ENCODE results near the gene KCNC1. TPM values are rescaled to one million over a fixed set of nuclear protein-coding genes. Genes with fewer than 3 reads are reported as not detected.

The KCNC1 gene
- total and polyA plus RNA-seq, 7 experiments from 2014 or later, result not detected

GRCh38 chr11:17773674-17774073, 39.1 kb downstream of the KCNC1 start:
- ATAC-seq (no peak), DNase-seq (no peak)
- no peak overlapping the region for H3K4me3 ChIP-seq (ENCODE audit: low read length)
- no peaks in the 10 kb centered on the region for H3K9me3 ChIP-seq (ENCODE audit: control insufficient read depth in 2 of 3, low read length in 3 of 3)
- H3K27me3 ChIP-seq (ENCODE audit: control insufficient read depth in 2 of 2, insufficient read depth in 2 of 2, low read length in 2 of 2), result no peaks in the 10 kb centered on the region
- H3K36me3 ChIP-seq (ENCODE audit: control insufficient read depth in 2 of 3, insufficient read depth in 3 of 3, low read length in 3 of 3), result no peaks in the 10 kb centered on the region
- H3K36me3 Mint-ChIP-seq, result no peaks in the 10 kb centered on the region
- no peak overlapping the region for H3K4me3 Mint-ChIP-seq
- H3K4me1 ChIP-seq (ENCODE audit: control insufficient read depth in 2 of 2, insufficient read depth in 2 of 2, low read length in 2 of 2), result no peaks in the 10 kb centered on the region
- no peak overlapping the region for H3K27ac Mint-ChIP-seq
- H3K27ac ChIP-seq (ENCODE audit: low read depth, low read length), result no peak overlapping the region
- ChIA-PET POLR2A (no interaction called here), CTCF (no interaction called here)
- H3K9me3 Mint-ChIP-seq, result no peaks in the 10 kb centered on the region
- no peaks in the 10 kb centered on the region for H3K4me1 Mint-ChIP-seq
- intact Hi-C loops (cut with micrococcal nuclease), result no loop called here
- no peaks in the 10 kb centered on the region for H3K27me3 Mint-ChIP-seq

GRCh38 chr11:17774232-17775034, 39.9 kb downstream of the KCNC1 start:
- ATAC-seq (no peak), DNase-seq (no peak)
- H3K4me1 Mint-ChIP-seq, result no peaks in the 10 kb centered on the region
- H3K36me3 ChIP-seq (ENCODE audit: control insufficient read depth in 2 of 3, insufficient read depth in 3 of 3, low read length in 3 of 3), result no peaks in the 10 kb centered on the region
- POLR2A ChIA-PET, result no interaction called here
- no peak overlapping the region for H3K27ac ChIP-seq (ENCODE audit: low read depth, low read length)
- intact Hi-C loops (cut with micrococcal nuclease), result no loop called here
- no peaks in the 10 kb centered on the region for H3K27me3 Mint-ChIP-seq
- H3K27ac Mint-ChIP-seq, result no peak overlapping the region
- H3K9me3 ChIP-seq (ENCODE audit: control insufficient read depth in 2 of 3, low read length in 3 of 3), result no peaks in the 10 kb centered on the region
- CTCF ChIA-PET, result interaction anchor here (0.5 kb wide), 1 partner anchor 120 kb away, joined by 3 read pairs; no protein-coding TSS in a partner anchor
- H3K4me3 ChIP-seq (ENCODE audit: low read length), result no peak overlapping the region
- no peaks in the 10 kb centered on the region for H3K36me3 Mint-ChIP-seq
- H3K27me3 ChIP-seq (ENCODE audit: control insufficient read depth in 2 of 2, insufficient read depth in 2 of 2, low read length in 2 of 2), result no peaks in the 10 kb centered on the region
- H3K4me3 Mint-ChIP-seq, result no peak overlapping the region
- no peaks in the 10 kb centered on the region for H3K4me1 ChIP-seq (ENCODE audit: control insufficient read depth in 2 of 2, insufficient read depth in 2 of 2, low read length in 2 of 2)
- no peaks in the 10 kb centered on the region for H3K9me3 Mint-ChIP-seq

GRCh38 chr11:17775035-17775348, 40.4 kb downstream of the KCNC1 start:
- no peaks in the 10 kb centered on the region for H3K36me3 ChIP-seq (ENCODE audit: control insufficient read depth in 2 of 3, insufficient read depth in 3 of 3, low read length in 3 of 3)
- no peaks in the 10 kb centered on the region for H3K9me3 ChIP-seq (ENCODE audit: control insufficient read depth in 2 of 3, low read length in 3 of 3)
- no peaks in the 10 kb centered on the region for H3K27me3 Mint-ChIP-seq
- no peaks in the 10 kb centered on the region for H3K36me3 Mint-ChIP-seq
- intact Hi-C loops (cut with micrococcal nuclease), result no loop called here
- ATAC-seq, result no peak
- H3K4me3 ChIP-seq (ENCODE audit: low read length), result no peak overlapping the region
- H3K4me1 Mint-ChIP-seq, result no peaks in the 10 kb centered on the region
- no peaks in the 10 kb centered on the region for H3K4me1 ChIP-seq (ENCODE audit: control insufficient read depth in 2 of 2, insufficient read depth in 2 of 2, low read length in 2 of 2)
- ChIA-PET CTCF (interaction anchor here (0.5 to 0.6 kb wide), 2 partner anchors 72 to 120 kb away, joined by 3 read pairs; no protein-coding TSS in a partner anchor), POLR2A (no interaction called here)
- no peaks in the 10 kb centered on the region for H3K27me3 ChIP-seq (ENCODE audit: control insufficient read depth in 2 of 2, insufficient read depth in 2 of 2, low read length in 2 of 2)
- H3K4me3 Mint-ChIP-seq, result no peak overlapping the region
- no peak overlapping the region for H3K27ac Mint-ChIP-seq
- no peak for DNase-seq
- no peaks in the 10 kb centered on the region for H3K9me3 Mint-ChIP-seq
- no peak overlapping the region for H3K27ac ChIP-seq (ENCODE audit: low read depth, low read length)

- intact Hi-C loops (cut with micrococcal nuclease), result no loop called here
- Histone ChIP-seq H3K36me3 (ENCODE audit: control insufficient read depth in 2 of 3, insufficient read depth in 3 of 3, low read length in 3 of 3) (no peaks in the 10 kb centered on the region), H3K9me3 (ENCODE audit: control insufficient read depth in 2 of 3, low read length in 3 of 3) (no peaks in the 10 kb centered on the region), H3K4me1 (ENCODE audit: control insufficient read depth in 2 of 2, insufficient read depth in 2 of 2, low read length in 2 of 2) (no peaks in the 10 kb centered on the region), H3K27ac (ENCODE audit: low read depth, low read length) (no peak overlapping the region), H3K4me3 (ENCODE audit: low read length) (no peak overlapping the region), H3K27me3 (ENCODE audit: control insufficient read depth in 2 of 2, insufficient read depth in 2 of 2, low read length in 2 of 2) (no peaks in the 10 kb centered on the region)
- ChIA-PET POLR2A (no interaction called here), CTCF (interaction anchor here (0.6 kb wide), 1 partner anchor 73 kb away, joined by 3 read pairs; no protein-coding TSS in a partner anchor)
- Mint-ChIP-seq H3K36me3 (no peaks in the 10 kb centered on the region), H3K27ac (no peak overlapping the region), H3K27me3 (no peaks in the 10 kb centered on the region), H3K4me3 (no peak overlapping the region), H3K4me1 (no peaks in the 10 kb centered on the region), H3K9me3 (no peaks in the 10 kb centered on the region)
- DNase-seq, result no peak
- no peak for ATAC-seq
These were observed 41.1 kb downstream of the KCNC1 start for GRCh38 chr11:17775507-17776211.

- H3K36me3 Mint-ChIP-seq, result no peaks in the 10 kb centered on the region
- CTCF ChIA-PET, result no interaction called here
- no peak overlapping the region for H3K27ac ChIP-seq (ENCODE audit: low read depth, low read length)
- no peaks in the 10 kb centered on the region for H3K4me1 Mint-ChIP-seq
- H3K9me3 Mint-ChIP-seq, result no peaks in the 10 kb centered on the region
- DNase-seq, result no peak
- H3K27me3 ChIP-seq (ENCODE audit: control insufficient read depth in 2 of 2, insufficient read depth in 2 of 2, low read length in 2 of 2), result no peaks in the 10 kb centered on the region
- intact Hi-C loops (cut with micrococcal nuclease), result no loop called here
- POLR2A ChIA-PET, result no interaction called here
- no peaks in the 10 kb centered on the region for H3K27me3 Mint-ChIP-seq
- H3K4me1 ChIP-seq (ENCODE audit: control insufficient read depth in 2 of 2, insufficient read depth in 2 of 2, low read length in 2 of 2), result no peaks in the 10 kb centered on the region
- H3K36me3 ChIP-seq (ENCODE audit: control insufficient read depth in 2 of 3, insufficient read depth in 3 of 3, low read length in 3 of 3), result no peaks in the 10 kb centered on the region
- no peaks in the 10 kb centered on the region for H3K9me3 ChIP-seq (ENCODE audit: control insufficient read depth in 2 of 3, low read length in 3 of 3)
- no peak overlapping the region for H3K4me3 Mint-ChIP-seq
- ATAC-seq, result no peak
- H3K27ac Mint-ChIP-seq, result no peak overlapping the region
- H3K4me3 ChIP-seq (ENCODE audit: low read length), result no peak overlapping the region
These were observed 41.8 kb downstream of the KCNC1 start for GRCh38 chr11:17776212-17776875.

- H3K4me1 ChIP-seq (ENCODE audit: control insufficient read depth in 2 of 2, insufficient read depth in 2 of 2, low read length in 2 of 2), result no peaks in the 10 kb centered on the region
- CTCF ChIA-PET, result no interaction called here
- DNase-seq, result no peak
- H3K27ac ChIP-seq (ENCODE audit: low read depth, low read length), result no peak overlapping the region
- H3K36me3 ChIP-seq (ENCODE audit: control insufficient read depth in 2 of 3, insufficient read depth in 3 of 3, low read length in 3 of 3), result no peaks in the 10 kb centered on the region
- H3K27me3 ChIP-seq (ENCODE audit: control insufficient read depth in 2 of 2, insufficient read depth in 2 of 2, low read length in 2 of 2), result no peaks in the 10 kb centered on the region
- POLR2A ChIA-PET, result no interaction called here
- no peaks in the 10 kb centered on the region for H3K9me3 Mint-ChIP-seq
- no peak for ATAC-seq
- H3K9me3 ChIP-seq (ENCODE audit: control insufficient read depth in 2 of 3, low read length in 3 of 3), result no peaks in the 10 kb centered on the region
- no peak overlapping the region for H3K4me3 Mint-ChIP-seq
- no peaks in the 10 kb centered on the region for H3K4me1 Mint-ChIP-seq
- no peaks in the 10 kb centered on the region for H3K27me3 Mint-ChIP-seq
- no peak overlapping the region for H3K4me3 ChIP-seq (ENCODE audit: low read length)
- intact Hi-C loops (cut with micrococcal nuclease), result no loop called here
- H3K27ac Mint-ChIP-seq, result no peak overlapping the region
- H3K36me3 Mint-ChIP-seq, result no peaks in the 10 kb centered on the region
These were observed 42.6 kb downstream of the KCNC1 start for GRCh38 chr11:17777086-17777737.
